ENCODE results near the gene THEMIS. TPM values are rescaled to one million over a fixed set of nuclear protein-coding genes. Genes with fewer than 3 reads are reported as not detected.

The THEMIS gene
- total RNA-seq, 1 experiment from 2014 or later = not detected

DNA sequence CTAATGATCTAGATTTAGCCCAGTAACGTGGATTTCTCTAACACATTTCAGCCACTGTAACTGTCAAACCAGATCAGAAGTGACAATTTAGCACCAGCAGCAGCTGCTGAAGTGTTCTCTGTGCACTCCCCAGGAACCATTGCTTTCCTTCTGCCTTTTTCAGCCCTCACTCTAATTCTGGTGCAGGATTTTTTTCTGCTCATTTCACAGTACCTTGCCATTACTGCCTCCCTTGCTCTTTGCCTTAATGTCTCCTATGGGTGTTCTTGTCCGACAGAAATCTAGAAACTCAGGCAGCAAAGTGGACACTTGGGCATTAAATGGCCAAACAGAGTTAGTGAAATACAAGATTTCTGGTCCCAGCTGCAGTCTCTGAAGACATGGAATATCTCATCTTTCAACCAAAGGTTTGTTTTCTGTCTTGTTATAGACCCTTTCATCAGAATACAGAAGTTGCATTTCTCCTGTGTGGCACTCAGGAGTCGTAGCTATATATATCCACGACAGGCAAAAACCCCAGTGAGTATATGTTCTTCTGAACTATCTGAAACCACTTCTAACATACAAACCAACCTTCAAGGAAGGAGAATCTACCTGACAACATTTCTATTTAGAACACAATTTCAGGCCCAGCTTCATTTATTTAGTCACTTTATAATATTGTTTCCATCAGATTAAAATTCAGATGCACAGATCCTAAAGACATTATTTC is 92.9 kb downstream of the THEMIS start:
- no peaks in the 10 kb centered on the region for H3K27me3 ChIP-seq (replicated peaks; ENCODE audit: insufficient read depth, low read depth, low read length, poor library complexity)
- H3K4me3 ChIP-seq (ENCODE audit: low read depth, low read length, poor library complexity, severe bottlenecking) = no peak overlapping the region
- no peak overlapping the region for H3K27ac ChIP-seq (ENCODE audit: low read depth, low read length, poor library complexity, severe bottlenecking)
- H3K36me3 ChIP-seq (ENCODE audit: insufficient read depth, low read length, poor library complexity, severe bottlenecking) = no peaks in the 10 kb centered on the region
- no peaks in the 10 kb centered on the region for H3K9me3 ChIP-seq (ENCODE audit: low read depth, low read length, poor library complexity, severe bottlenecking)
- BruUV-seq (replicated peaks) = no TSS peak
- intact Hi-C loops (cut with micrococcal nuclease; ENCODE audit: unreplicated experiment) = no loop called here
- no peaks in the 10 kb centered on the region for H3K4me1 ChIP-seq (ENCODE audit: insufficient read depth, low read length, poor library complexity, severe bottlenecking)
- no peak for TF ChIP-seq EZH2 (IDR thresholded peaks at IDR 0.05; ENCODE audit: borderline replicate concordance, low read depth, low read length, poor library complexity, severe bottlenecking)
- TF ChIP-seq, protein P1, sequence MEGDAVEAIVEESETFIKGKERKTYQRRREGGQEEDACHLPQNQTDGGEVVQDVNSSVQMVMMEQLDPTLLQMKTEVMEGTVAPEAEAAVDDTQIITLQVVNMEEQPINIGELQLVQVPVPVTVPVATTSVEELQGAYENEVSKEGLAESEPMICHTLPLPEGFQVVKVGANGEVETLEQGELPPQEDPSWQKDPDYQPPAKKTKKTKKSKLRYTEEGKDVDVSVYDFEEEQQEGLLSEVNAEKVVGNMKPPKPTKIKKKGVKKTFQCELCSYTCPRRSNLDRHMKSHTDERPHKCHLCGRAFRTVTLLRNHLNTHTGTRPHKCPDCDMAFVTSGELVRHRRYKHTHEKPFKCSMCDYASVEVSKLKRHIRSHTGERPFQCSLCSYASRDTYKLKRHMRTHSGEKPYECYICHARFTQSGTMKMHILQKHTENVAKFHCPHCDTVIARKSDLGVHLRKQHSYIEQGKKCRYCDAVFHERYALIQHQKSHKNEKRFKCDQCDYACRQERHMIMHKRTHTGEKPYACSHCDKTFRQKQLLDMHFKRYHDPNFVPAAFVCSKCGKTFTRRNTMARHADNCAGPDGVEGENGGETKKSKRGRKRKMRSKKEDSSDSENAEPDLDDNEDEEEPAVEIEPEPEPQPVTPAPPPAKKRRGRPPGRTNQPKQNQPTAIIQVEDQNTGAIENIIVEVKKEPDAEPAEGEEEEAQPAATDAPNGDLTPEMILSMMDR (conservative IDR thresholded peaks at IDR 0.05; ENCODE audit: low read depth, low read length) = no peak
- CTCF ChIA-PET = interaction anchor here (0.6 kb wide), 1 partner anchor 61 kb away, joined by 3 read pairs; no protein-coding TSS in a partner anchor
- no peak for DNase-seq (ENCODE audit: low spot score)
- POLR2A ChIA-PET (ENCODE audit: low non-redundant PET) = no interaction called here

DNA sequence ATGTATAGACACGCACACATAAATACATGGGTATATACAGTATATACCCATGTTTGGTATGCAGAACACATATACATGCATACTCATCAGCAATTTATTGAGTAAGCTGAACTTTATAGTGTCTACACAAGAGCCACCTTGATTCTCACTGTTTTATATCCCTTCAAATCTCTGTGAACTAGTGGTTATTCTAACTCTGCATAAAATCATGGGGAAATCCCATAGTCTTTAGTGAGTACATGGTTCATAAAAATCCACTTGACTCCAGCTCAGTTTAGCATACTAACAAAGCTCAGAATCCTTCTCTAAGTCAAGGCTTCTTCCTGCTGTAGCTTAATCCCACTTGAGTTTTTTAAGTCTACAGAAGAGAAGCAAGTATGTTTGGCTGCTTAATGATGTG is 104.1 kb downstream of the THEMIS start:
- BruUV-seq (replicated peaks) = no TSS peak
- intact Hi-C loops (cut with micrococcal nuclease; ENCODE audit: unreplicated experiment) = no loop called here
- Histone ChIP-seq H3K27ac (ENCODE audit: low read depth, low read length, poor library complexity, severe bottlenecking) (no peak overlapping the region), H3K4me3 (ENCODE audit: low read depth, low read length, poor library complexity, severe bottlenecking) (no peak overlapping the region), H3K36me3 (ENCODE audit: insufficient read depth, low read length, poor library complexity, severe bottlenecking) (no peaks in the 10 kb centered on the region), H3K9me3 (ENCODE audit: low read depth, low read length, poor library complexity, severe bottlenecking) (no peaks in the 10 kb centered on the region), H3K27me3 (replicated peaks; ENCODE audit: insufficient read depth, low read depth, low read length, poor library complexity) (no peaks in the 10 kb centered on the region), H3K4me1 (ENCODE audit: insufficient read depth, low read length, poor library complexity, severe bottlenecking) (peaks cover 15% of the 10 kb centered on the region)
- ChIA-PET POLR2A (ENCODE audit: low non-redundant PET) (no interaction called here), CTCF (no interaction called here)
- TF ChIP-seq, protein P1 (conservative IDR thresholded peaks at IDR 0.05; ENCODE audit: low read depth, low read length) = no peak
- no peak for TF ChIP-seq EZH2 (IDR thresholded peaks at IDR 0.05; ENCODE audit: borderline replicate concordance, low read depth, low read length, poor library complexity, severe bottlenecking)
- peak; percentile 35 for DNase-seq (ENCODE audit: low spot score)

DNA sequence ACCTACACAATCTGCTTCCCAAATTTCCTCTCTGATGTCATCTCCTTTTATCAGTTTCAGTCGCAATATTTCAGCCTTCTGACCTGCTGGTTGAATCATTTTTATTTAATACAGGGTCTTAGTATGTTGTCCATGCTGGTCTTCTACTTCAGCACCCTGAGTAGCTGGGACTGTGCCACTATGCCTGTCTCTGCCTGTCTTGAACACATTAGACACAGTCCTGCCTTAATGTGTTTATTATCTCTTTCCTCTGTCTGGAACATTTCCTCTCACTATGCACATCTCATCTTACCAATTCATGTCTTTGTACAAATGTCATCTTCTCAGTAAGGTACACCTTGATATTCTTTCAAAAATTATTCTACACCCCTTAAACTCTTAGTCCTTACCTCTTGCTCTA is 106.5 kb downstream of the THEMIS start:
- Histone ChIP-seq H3K4me1 (ENCODE audit: insufficient read depth, low read length, poor library complexity, severe bottlenecking) (peaks cover 15% of the 10 kb centered on the region), H3K27ac (ENCODE audit: low read depth, low read length, poor library complexity, severe bottlenecking) (no peak overlapping the region), H3K27me3 (replicated peaks; ENCODE audit: insufficient read depth, low read depth, low read length, poor library complexity) (no peaks in the 10 kb centered on the region), H3K4me3 (ENCODE audit: low read depth, low read length, poor library complexity, severe bottlenecking) (no peak overlapping the region), H3K9me3 (ENCODE audit: low read depth, low read length, poor library complexity, severe bottlenecking) (no peaks in the 10 kb centered on the region), H3K36me3 (ENCODE audit: insufficient read depth, low read length, poor library complexity, severe bottlenecking) (no peaks in the 10 kb centered on the region)
- no peak for TF ChIP-seq EZH2 (IDR thresholded peaks at IDR 0.05; ENCODE audit: borderline replicate concordance, low read depth, low read length, poor library complexity, severe bottlenecking)
- TF ChIP-seq, protein P1 (conservative IDR thresholded peaks at IDR 0.05; ENCODE audit: low read depth, low read length) = no peak
- intact Hi-C loops (cut with micrococcal nuclease; ENCODE audit: unreplicated experiment) = no loop called here
- peak; percentile 19 for DNase-seq (ENCODE audit: low spot score)
- ChIA-PET CTCF (no interaction called here), POLR2A (ENCODE audit: low non-redundant PET) (no interaction called here)
- no TSS peak for BruUV-seq (replicated peaks)

Data from A673 (cell line).